ENCODE data around the gene FGF8. TPM values are rescaled to one million over a fixed set of nuclear protein-coding genes. Genes with fewer than 3 reads are reported as not detected.
"Not testable (repeated sequence)": the region's sequence is repeated elsewhere in the genome, so short reads cannot be mapped to it uniquely, and the experiment has no call there.

The FGF8 gene, protein sequence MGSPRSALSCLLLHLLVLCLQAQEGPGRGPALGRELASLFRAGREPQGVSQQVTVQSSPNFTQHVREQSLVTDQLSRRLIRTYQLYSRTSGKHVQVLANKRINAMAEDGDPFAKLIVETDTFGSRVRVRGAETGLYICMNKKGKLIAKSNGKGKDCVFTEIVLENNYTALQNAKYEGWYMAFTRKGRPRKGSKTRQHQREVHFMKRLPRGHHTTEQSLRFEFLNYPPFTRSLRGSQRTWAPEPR
- 0.35 TPM in 1 of 2 replicates, not detected in the other for total RNA-seq
- polyA plus RNA-seq (2012), result not detected

DNA sequence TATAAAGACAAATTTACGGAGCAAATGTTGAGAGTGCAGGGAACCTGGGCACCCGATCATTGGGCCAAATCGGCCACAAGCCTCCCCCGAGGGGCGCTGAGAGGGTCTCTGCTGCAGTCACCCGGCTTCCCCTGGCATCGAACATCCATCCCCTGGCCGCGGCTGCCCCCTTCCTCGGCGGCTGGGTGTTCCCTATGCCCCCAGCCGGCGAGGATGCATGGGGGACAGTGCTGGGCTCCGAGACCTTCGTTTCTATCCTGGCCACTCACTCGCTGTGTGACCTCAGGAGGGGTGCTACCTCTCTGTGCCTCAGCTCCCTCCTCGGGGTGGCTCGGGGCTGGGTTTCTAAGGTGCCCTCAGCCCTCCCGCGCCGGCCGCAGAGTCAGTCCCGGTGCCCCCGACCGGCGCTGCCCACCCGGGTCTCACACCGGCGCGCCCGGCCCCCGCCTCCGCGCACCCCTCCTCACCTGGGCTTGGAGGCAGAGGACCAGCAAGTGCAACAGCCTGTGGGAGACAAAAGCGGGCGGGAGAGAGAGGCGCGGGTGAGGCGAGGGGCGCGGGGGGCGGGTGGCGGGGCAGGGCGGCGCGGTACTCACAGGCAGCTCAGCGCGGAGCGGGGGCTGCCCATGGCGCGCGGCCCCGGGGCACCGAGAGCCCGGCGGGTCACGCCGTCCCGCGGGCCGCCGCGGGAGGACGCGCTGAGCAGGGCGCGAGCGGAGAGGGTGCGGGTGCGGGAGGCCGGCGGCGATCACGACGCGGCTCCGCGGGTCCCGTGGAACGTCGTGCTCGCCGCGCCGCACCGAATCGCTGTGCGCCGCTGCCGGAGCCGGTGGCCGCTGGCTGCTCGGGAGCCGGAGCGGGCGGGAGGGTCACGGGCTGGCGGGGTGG is at the start of gene FGF8:
FGF8 (minus strand) TSS at position 842 of the 888 bp plus-strand sequence; CDS start at position 628, 214 bp downstream.
- no peak for DNase-seq (ENCODE audit: low read depth)

DNA sequence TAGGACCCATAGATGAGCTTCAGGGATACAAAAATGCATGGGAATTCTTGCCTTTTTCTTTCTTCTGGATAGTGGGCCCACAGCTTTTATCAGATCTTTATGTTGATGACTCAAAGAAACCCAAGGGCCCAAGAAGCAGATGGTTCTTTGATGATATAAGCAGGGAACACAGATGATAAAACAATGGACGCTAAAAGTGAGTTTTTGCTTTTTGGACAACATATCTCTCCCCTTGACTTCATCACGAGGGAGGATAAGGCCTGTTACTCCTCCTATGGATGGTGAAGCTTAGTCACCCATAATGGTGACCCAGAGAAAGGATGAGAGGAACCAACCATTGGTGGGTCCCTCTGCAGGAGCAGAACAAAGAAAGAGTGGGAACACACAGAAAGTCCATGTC is 48.8 kb upstream of the FGF8 start:
- DNase-seq (ENCODE audit: low read depth), result no peak

DNA sequence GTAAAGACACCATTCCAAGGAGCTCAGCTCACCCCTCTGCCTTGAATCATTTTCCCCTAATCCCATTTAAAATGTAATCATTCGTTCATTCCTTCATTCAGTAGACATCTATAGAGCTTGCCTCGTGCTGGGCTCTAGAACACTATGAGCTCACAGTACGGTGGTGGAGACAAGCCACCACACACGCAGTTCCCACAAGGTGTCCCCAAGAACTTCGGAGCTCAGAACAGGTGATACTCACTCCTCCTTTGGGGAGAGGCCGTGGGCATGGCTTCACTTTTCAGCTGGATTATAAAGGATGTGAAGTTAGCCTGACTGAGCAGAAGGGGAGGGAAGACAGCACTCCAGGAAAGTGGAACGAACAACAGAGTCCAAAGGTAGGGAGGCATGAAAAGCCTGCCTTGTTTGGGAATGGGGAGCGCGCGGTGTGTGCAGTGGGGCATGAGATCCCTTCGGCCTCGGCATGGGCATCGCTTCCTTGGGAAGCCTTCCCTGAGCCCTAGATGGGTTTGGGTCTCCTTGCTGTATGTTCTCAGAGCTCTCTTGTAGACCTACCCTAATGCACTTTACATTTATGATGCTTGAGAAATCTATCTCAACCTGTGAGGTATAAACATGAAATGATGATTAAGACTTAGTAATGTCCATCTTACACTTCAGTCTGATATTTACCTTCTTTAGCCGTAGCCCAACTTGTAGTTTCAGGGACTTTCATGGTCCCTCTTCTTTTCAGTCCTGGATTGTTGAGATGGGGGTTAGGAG is 43.1 kb upstream of the FGF8 start:
- no peak for DNase-seq (ENCODE audit: low read depth)

DNA sequence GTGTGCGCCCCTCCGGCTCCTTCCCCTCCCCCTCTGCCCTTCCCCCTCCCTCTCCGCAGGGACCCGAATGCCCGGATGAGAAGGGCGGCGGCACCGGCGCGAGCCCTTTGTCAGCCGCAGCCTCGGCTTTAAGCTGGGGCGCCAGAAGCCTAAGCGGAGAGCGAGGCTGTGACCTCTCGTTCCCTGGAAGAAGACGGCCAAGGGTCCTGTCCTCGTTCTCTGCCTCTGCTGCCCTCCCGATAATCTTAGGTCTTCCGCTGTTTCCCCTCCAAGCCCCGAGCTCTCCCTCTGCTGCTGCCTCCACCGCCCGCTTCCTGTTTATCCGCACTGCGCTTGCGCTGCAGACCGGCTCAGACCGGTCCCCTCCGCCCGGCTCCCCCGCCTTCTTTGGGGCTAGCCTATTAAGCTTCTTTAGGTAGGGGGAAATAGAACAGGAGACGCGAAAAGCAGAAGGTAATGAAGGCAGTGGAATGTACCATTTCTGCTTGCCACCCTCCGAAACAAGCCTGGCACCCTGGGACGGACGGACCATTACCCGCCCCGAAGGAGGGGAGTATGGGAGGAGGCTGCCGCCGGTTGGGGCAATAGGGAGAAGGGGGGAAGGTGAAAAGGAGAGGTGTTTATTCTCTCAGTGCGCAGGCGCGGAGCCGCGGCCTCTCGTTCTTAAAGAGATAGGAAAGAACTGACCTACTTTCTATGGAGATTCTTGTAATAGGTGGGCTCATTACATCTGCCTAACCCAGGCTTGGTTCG is 42.4 kb upstream of the FGF8 start, which contains the start of gene OGA:
OGA (minus strand) TSS at position 326 of the 753 bp plus-strand sequence. CDS start 422 bp downstream, outside the sequence.
- DNase-seq (ENCODE audit: low read depth), result peak; percentile 100

DNA sequence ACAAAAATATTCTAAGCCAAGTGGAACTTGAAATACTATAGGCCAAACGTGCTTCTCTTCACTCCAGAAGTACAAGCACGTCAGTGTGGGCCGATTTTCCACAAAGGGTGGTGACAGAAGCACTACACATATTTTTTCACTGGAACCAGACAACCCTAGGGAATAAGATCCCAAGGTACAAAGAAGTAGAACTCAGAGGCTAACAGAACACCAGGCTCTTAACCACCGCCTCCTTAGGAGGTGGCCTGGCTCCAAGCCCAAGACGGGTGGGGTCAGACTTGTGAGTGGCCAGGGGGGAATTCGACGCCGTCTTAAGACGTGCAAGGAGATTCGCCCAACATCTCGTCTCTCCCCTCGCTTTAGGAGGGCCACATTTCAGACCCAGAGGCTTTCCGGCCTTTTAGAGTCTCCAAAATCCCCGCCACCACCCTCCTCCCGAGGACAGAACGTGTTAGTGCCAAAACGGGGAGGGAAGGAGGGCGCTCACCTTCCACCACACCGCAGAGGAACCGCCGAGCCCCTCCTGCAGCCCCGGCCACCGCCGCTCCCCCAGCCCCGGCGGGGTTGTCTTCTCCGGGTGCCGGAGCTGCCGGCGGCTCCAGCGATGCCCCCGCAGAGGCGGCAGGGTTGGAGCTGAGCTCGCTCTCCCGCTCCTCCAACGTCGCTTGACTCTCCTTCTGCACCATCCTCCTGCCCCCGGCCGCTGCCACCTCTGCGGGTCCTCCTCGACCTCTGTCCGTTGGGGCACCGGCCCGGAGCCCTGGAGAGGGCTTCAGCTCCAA is 41.6 kb upstream of the FGF8 start:
- DNase-seq (ENCODE audit: low read depth), result peak; percentile 83

DNA sequence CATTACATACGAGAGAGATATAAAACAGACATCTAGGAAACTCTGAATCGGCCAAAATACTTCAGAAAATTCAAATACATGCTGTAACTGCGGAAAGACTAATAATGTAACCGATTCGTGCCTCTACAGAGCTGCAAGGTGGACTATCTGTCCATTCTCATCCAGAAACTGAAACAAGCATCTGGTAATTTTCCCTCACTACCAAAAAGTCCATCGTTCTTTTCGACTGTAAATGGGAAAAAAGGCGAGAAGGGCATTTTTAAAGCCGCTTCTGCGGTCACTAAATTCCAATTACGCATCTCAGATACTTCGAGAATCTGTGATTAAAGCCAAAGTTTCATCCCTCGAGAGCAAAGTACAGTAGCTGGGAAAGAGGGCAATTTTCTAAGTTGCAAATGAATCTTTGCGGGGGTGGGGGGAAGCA is 41.0 kb upstream of the FGF8 start:
- DNase-seq (ENCODE audit: low read depth), result no peak

DNA sequence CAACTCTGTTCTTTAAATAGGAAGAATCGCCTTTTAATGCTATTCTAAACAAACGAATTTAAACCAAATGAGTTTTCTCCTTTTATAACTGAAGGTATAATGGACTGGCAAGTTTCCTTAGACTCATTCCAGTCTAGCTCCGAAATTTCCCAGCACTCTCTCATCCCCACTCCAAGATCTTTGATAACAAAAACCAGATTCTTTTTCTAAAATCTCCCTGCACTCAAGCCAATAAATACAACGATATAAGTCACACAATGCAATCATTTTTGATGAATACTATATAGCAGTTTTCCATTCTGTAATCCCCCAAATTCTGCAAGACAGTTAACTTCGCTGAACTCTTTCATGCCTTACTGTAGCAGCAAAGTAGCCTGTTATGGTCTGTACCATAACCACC is 40.5 kb upstream of the FGF8 start:
- no peak for DNase-seq (ENCODE audit: low read depth)

DNA sequence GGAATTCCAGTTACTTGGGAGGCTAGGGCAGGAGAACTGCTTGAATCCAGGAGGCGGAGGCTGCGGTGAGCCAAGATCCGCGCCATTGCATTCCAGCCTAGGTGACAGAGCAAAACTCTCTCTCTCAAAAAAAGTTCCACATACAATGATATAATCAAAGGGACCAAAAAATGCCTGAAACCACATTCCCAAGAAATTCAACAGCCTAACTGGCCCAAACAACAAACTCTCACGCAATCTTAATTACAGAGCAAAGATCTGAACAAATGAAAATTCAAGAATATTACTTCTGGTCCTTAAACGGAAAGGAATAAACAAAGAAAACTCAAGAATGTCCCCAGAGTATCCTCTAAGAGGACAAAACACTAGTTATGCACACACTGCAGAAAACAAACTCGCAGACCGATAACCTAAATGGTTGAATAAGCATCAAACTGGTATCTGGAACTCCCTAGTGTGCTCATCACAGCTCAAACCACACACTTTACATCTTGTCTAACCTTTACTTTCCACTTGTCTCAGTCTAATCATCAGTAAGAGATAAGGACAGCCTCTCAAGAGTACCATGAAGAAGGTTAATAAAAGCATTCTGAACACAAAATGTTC is 38.7 kb upstream of the FGF8 start:
- no peak for DNase-seq (ENCODE audit: low read depth)

DNA sequence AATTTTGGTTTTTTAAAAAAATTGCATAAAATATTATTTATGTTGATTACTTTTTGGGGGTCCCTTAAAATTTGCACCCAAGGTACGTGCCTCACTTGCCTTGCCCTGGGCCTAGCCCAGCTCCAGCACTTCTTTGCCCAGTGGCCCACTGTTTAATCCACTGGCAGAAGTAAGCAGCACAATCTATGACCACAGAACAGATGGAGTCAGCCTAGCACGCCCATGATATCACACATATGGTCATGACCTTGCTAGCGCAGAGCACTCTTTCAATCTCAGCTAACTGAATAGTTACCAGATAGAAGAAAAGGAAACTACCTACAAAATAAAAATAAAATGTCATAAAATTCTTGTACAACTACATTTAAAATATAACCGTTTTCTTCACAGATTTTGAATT is 36.7 kb upstream of the FGF8 start:
- DNase-seq (ENCODE audit: low read depth), result peak; percentile 77

DNA sequence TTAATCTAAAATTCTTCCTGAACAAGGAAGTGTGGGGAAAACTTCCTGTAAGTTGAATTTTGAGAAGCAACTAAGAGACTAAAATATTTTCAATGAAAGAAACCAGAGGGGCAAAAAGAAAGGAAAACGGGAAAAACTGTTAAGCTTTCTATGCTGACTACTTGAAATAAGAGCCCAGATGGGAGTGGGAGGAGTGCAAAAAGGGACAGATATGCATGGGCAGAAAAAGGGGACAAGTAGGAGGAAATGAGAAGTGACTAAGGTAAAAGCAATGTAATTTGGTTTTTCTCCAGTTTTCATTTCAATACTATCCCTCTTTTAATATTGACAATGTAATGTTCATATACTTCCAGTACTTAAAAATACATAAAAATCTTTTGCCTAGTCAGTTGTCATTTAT is 31.2 kb upstream of the FGF8 start:
- DNase-seq (ENCODE audit: low read depth), result no peak

DNA sequence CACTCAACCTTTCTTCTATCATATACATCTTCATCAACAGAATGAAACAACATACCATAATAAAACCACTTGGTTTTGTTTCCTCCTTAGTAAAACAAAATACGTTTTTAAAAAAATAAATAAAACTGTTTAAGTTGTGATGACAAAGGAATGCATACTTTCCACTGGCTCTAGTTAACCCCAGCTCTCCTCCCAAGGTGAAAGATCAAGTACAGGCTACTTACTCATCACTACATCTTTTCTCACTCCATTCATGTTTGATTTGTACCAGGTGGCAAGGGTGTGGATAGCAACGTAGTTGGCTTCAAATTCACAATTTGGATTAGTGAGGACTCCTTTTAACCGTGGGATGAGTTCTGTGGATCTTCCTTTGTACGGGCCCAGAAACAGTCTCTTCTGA is 27.6 kb upstream of the FGF8 start:
- DNase-seq (ENCODE audit: low read depth), result no peak

DNA sequence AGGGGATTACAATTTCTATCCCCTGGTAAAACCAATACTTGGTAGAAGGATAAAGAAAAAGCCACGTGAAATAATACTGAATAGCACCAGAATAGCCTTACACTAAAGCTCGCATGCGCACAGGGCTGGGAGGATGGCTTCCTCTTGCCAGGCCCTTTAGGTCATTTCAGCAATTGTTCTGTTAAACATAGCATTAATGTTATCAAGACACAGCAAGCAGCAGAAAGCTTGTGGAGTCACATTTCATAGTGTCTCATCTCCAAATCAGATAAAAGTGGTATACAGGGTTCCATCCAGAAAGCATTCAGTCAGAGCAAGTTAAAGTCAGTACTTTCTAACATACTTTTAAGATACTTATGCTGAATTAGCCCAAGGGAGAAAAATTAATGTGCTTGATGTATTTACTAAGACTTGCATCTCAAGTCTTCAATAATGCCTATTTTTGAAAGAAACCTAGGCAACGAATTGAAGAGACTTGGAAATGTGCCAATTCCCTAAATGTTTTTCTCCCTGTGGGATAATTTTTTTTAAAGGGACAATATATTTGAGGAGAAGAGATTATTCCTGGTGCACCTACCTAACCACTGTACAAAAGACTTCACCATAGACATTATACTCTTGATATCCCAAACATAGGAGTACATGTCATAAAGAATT is 21.6 kb upstream of the FGF8 start:
- no peak for DNase-seq (ENCODE audit: low read depth)

DNA sequence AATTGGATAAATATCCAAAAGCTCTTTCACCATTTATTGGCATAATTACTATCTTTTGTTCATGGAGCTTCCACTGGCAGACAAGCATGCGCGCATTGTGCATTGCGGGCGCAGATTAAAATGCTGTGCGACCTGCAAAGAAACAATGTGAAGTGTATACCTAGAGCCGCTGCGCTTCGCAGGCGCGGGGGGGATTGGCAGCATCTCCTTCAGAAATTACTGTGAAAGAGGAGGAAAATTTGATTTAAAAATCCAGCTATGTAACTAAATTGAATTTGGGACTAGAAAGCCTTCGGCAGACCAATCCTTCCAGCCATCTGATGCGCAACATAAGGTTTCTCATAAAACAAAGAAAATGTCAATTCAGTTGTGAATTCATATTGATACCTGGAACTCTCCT is 17.6 kb upstream of the FGF8 start:
- DNase-seq (ENCODE audit: low read depth), result no peak

DNA sequence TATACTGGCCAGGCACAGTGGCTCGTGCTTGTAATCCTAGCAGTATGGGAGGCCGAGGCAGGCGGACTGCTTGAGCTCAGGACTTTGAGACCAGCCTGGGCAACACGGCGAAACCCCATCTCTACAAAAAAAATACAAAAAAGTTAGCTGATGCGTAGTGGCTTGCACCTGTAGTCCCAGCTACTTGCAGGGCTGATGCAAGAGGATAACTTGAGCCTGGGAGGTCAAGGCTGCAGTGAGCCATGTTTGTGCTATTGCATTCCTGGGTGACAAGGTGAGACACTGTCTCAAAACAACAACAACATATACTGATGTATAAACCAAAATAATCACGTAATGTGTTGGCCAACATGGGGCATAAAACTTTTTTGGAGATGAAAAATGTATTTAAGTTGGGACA is 13.8 kb upstream of the FGF8 start:
- DNase-seq (ENCODE audit: low read depth), result no peak

DNA sequence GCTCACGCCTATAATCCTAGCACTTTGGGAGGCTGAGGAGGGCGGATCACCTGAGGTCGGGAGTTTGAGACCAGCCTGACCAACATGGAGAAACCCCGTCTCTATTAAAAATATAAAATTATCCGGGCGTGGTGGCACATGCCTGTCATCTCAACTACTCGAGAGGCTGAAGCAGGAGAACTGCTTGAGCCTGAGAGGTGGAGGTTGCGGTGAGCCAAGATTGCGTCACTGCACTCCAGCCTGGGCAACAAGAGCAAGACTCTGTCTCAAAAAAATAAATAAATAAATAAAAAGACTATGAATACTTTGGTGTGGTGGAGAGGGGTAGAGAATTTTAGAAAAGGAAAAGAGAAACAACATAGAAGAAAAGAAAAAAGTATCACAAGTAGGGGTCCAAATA is 13.3 kb upstream of the FGF8 start:
- DNase-seq (ENCODE audit: low read depth), result not testable (repeated sequence)

DNA sequence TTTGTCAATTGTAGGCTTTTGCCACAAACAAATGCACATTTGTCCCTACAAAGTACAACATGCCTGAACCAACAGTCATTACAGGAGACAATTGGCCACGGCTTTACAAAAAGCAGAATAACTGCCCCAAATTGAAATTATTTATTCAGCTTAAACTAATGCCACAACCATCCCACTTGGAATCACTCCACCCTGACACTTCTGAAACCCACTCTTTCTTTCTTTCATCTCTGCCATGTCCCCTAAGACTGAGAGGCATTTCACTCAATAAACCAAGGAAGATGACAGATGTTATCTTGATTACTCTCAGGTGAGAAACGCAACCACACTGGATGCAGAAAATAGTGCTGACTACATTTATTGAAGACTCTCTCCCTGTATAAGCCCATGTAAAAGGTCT is 9.9 kb upstream of the FGF8 start:
- no peak for DNase-seq (ENCODE audit: low read depth)

DNA sequence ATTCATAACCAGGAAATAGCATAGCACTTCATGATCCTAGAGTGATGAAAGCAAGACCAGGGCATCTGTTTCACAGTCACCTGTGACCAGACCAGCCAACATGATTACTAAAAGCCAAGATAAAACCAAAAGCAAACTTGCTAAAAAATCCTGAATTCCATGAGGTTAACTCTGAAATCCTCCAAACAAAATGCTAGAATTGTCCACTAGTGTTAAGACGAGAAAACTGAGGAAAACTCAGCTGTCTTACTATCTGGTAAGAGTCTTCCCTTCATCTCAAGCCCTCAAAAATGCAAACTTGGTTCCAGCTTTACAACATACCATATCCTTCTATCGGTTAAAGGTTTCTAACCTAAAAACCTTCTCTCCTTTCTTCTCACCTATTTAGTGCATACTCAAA is 8.6 kb upstream of the FGF8 start:
- no peak for DNase-seq (ENCODE audit: low read depth)

DNA sequence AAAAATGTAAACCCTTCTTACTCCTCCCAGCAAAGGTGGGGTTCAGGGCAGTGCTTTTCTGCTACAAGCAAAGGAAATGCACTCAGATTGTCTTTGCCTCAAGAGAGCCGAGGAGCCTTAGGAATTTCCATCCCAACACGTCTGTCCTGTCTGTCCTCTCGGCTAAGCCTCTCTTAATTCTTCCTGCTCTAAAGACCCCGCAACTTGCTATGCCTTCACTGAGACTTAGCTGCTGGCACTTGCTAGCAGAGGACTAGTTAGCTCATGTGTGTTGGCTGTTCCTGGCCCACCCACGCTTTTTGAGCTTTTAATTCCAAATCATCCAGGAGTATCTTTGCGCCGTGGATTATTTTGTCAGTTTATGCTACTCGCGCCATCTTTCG is 7.8 kb upstream of the FGF8 start:
- DNase-seq (ENCODE audit: low read depth), result no peak

Measured in myocyte (in vitro differentiated cells).